Stimulated activated CD4-positive, alpha-beta T cell treated with anti-CD3 and anti-CD28 coated beads, TNF-alpha, amount 100 ng/mL, for 24 hours (primary cell): Measurements from ENCODE around the gene TP53AIP1.

Experiments
- DNase-seq, 3 experiments: peaks; one replicate each; pipeline ENCODE4 v3.0.0-alpha.2; 2020; ENCODE audit warnings: low read depth in 3 of 3

The TP53AIP1 gene

GRCh38 chr11:128906185-128907050, 36.3 kb downstream of the TP53AIP1 start:
- DNase-seq = no peak

GRCh38 chr11:128905345-128906184, 37.1 kb downstream of the TP53AIP1 start:
- peak in 1 of 3 experiments; percentile 17 for DNase-seq

- DNase-seq = no peak
Measured at GRCh38 chr11:128904656-128905344, 37.9 kb downstream of the TP53AIP1 start.

GRCh38 chr11:128904303-128904655, 38.4 kb downstream of the TP53AIP1 start:
- DNase-seq = no peak

GRCh38 chr11:128903248-128904061, 39.2 kb downstream of the TP53AIP1 start:
- DNase-seq = no peak

- DNase-seq = no peak
Measured at GRCh38 chr11:128902515-128903066, 40.1 kb downstream of the TP53AIP1 start.

- DNase-seq = no peak
Measured at GRCh38 chr11:128901653-128902514, 40.8 kb downstream of the TP53AIP1 start.

- no peak for DNase-seq
Measured at GRCh38 chr11:128900468-128900867, 42.2 kb downstream of the TP53AIP1 start.

- DNase-seq = no peak
Measured at GRCh38 chr11:128898580-128899344, 43.9 kb downstream of the TP53AIP1 start.

GRCh38 chr11:128897826-128898225, 44.8 kb downstream of the TP53AIP1 start:
- DNase-seq = no peak

- DNase-seq = no peak
Measured at GRCh38 chr11:128896356-128896755, 46.3 kb downstream of the TP53AIP1 start.

- DNase-seq = no peak
Measured at GRCh38 chr11:128895526-128895925, 47.1 kb downstream of the TP53AIP1 start.

- DNase-seq = no peak
Measured at GRCh38 chr11:128894685-128895084, 48.0 kb downstream of the TP53AIP1 start.

- no peak for DNase-seq
Measured at GRCh38 chr11:128894286-128894681, 48.4 kb downstream of the TP53AIP1 start.

- DNase-seq = no peak
Measured at GRCh38 chr11:128893578-128894285, 48.9 kb downstream of the TP53AIP1 start.

GRCh38 chr11:128892866-128893565, 49.7 kb downstream of the TP53AIP1 start:
- DNase-seq = no peak

GRCh38 chr11:128891913-128892398, 50.7 kb downstream of the TP53AIP1 start:
- no peak for DNase-seq
